NCI-H2029 (cell line): ENCODE data around the gene CD200R1.
"Not testable (repeated sequence)": the region's sequence is repeated elsewhere in the genome, so short reads cannot be mapped to it uniquely, and the experiment has no call there.

Experiments
- DNase-seq: peaks from one replicate; lab custom pipeline; 2025; lab: John Stamatoyannopoulos, UW

The CD200R1 gene

GRCh38 chr3:112973325-112974177 is 1.4 kb downstream of the CD200R1 start:
- DNase-seq, result no peak

DNA sequence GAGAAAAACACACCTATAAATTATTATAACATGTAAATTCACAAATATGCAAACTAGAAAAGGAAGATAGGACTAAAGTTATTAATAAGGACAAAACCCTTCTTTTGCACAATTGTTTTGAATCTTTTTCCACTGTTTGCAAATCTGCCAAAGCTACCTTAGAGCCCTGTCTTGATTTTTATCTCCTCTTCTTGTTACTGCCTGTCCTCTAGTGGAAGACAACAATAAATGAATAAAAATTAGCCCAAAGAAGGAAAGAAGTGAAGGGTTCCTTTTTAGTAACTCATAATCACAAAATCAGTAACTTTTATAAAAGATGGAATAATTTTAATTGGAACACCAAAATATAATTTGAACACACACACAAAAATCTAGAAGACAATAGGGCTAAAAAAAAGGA is 2.7 kb downstream of the CD200R1 start:
- no peak for DNase-seq

DNA sequence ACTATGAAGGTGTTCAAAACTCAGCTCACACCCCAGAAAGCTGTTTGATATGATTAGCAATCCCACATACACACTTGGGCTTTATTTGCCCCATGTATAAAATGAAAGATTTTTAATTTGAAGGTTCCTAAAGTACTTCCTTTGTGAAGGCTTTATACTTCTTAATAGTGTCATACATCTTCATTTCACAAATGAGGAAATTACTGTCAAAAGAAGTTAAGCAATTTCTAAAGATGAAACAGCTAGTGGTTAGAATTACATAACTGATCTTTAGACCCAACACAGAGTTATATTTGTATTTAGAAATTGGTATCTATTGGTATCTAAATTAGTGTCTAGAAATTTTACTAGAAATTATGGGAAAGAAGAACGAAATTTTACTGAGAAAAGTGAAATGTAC is 7.1 kb downstream of the CD200R1 start:
- DNase-seq, result no peak

DNA sequence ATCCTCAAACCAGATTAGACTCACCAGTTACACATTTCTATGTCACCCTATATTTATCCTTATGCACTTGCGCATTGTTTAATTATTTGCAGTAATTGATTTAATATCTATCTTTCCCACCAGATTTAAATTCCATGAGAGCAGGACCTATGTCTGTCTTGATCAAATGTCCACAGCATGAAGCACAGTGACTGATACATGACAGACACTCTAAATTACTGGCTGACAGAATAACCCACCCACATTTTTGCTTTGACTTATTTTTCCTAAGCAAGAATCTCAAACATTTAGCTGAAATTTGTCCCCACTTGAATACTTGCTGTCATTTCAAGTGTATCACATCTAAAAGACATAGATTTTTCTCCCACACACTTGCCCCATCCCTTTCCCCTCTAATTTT is 7.5 kb downstream of the CD200R1 start:
- DNase-seq, result no peak

GRCh38 chr3:112966633-112967032 is 8.3 kb downstream of the CD200R1 start:
- DNase-seq, result no peak

GRCh38 chr3:112965656-112966055 is 9.2 kb downstream of the CD200R1 start:
- DNase-seq, result no peak

DNA sequence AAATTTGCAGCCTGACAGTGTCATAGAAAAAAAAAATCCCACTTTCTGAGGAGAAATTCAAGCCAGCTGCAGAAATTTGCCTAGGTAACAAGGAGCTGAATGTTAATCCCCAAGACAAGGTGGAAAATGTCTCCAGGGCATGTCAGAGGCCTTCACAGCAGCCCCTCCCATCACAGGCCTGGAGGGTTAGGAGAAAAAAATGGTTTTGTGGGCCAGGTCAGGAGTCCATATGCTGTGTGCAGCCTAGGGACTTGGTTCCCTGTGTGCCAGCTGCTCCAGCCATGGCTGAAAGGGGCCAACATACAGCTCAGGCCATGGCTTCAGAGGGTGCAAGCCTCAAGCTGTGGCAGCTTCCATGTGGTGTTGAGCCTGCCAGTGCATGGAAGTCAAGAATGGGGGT is 11.2 kb downstream of the CD200R1 start:
- DNase-seq, result no peak

DNA sequence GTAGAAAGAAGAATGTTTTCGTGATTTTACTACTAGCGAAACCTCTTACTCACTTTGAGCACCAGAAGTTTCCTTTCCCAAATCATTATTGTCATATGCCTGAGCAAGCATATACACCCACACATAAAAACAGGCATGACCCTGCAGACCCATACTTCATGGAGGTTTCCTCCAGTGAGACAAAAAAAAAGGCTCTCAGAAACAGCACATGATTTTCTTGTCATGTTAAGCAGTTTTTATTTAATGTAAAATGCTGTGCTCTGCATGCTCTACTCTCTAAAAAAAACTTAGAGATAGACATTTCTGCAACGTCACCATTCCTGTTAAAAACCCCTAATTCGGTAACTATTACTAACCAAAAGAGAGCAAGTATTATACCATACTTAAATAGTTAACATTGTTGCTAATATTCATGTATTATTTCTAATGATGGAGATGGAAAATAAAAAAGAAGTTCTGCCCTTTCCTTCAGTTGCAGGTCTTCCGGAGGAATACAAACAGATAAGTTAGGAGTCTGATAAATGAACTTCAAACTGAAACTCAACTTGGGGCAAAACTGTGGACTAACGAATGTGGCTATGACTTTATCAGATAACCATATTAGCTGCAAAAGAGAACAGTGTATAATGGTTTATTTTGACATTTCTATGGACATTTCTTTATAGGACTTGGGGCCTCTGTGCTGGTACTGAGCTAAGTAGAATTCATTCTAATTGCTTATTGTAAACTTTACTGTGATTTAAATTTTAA is 15.9 kb downstream of the CD200R1 start:
- no peak for DNase-seq

DNA sequence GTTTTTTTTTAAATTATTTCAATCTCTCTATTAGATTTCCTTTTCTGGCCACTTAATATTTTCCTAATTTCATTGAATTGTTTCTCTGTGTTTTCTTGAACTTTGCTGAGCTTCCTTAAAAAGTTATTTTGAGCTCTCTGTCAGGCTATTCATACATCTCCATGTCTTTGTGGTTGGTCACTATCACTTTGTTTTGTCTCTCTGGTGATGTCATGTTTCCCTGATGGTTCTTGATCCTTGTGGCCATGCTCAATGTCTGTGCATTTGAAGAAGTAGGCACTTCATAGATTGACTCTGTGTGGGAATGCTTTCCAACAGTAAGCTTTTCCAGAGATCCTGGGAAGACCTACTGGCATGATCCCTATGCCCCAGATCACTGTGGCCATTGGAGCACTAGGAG is 18.6 kb downstream of the CD200R1 start:
- no peak for DNase-seq

DNA sequence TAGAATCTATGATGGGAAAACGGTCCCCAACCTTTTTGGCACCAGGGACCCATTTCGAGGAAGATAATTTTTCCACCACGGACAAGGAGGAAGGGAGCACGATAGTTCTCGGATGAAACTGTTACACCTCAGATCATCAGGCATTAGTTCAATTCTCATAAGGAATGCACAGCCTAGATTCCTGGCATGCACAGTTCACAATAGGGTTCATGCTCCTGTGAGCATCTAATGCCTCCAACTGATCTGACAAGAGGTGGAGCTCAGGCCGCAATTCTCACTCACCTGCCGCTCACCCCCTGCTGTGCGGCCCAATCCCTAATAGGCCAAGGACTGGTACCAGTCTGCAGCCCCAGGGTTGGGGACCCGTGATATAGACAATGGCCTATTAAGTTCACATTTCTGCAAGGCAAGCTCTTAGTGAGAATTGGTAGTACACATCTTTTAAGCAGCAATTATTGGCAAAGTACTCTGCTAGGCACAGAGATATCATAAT is 26.5 kb downstream of the CD200R1 start:
- no peak for DNase-seq

- no peak for DNase-seq
Measured at GRCh38 chr3:112931736-112932521, 43.0 kb downstream of the CD200R1 start.

DNA sequence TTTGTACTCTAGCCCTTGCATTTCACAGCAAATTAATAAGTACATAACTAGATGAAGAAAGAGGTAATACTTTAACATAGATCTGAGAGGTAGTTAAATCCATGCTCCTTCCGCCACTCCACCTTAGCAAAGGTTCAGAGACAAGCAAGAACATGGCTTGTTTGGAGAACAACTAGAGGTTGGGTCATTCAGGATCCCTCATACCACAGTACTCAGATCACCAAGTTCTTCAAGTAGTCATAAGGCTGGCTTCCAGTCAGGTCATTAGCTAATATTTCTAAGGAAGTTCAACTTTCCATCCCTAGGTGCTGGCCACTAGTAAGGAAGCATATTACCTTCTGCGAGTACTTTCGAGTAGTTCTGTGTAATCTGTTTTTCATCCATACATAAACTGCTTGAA is 44.1 kb downstream of the CD200R1 start:
- DNase-seq, result no peak

- no peak for DNase-seq
Measured at GRCh38 chr3:112925969-112926368, 48.9 kb downstream of the CD200R1 start.

DNA sequence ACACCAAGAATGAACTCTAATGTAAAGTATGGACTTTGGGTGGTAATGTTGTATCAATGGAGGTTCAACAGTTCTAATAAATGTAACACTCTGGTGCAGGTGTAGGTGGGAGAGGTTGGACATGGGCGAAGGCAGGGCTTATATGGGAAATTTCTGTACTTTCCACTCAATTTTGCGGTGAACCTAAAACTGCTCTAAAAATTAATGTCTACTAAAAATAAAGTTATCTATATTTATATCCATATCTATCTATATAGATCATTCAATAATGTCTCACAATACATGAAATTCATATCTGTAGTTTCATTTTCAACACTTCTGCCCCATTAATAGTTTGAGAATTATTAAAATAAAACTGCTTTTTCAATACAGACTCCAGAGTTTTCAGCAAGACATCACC is 49.3 kb downstream of the CD200R1 start:
- DNase-seq, result no peak

DNA sequence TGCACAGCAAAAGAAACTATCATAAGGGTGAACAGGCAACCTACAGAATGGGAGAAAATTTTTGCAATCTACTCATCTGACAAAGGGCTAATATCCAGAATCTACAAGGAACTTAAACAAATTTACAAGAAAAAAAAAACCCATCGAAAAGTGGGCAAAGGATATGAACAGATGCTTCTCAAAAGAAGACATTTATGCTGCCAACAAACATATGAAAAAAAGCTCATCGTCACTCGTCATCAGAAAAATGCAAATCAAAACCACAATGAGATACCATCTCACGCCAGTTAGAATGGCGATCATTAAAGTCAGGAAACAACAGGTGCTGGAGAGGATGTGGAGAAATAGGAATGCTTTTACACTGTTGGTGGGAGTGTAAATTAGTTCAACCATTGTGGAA is 55.4 kb downstream of the CD200R1 start:
- not testable (repeated sequence) for DNase-seq

GRCh38 chr3:112908252-112908651 is 66.7 kb downstream of the CD200R1 start:
- no peak for DNase-seq

DNA sequence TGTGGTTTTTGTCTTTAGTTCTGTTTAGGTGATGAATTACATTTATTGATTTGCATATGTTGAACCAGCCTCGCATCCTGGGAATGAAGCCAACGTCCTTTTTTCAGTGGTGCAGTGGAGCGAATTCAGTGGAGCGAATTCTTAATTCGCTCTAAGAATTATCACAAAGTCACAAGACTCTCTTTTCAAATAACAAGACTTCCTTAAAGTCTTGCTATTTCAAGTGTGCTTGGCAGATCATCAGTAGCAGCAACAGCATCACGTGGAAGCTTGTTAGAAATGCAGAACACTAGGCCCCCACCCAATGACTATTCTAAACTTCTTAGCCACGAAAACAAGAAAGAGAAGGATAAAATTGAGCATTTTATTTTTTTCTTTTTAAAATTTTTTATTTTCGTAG is 70.1 kb downstream of the CD200R1 start:
- no peak for DNase-seq

GRCh38 chr3:112900113-112900512 is 74.8 kb downstream of the CD200R1 start:
- DNase-seq, result no peak

DNA sequence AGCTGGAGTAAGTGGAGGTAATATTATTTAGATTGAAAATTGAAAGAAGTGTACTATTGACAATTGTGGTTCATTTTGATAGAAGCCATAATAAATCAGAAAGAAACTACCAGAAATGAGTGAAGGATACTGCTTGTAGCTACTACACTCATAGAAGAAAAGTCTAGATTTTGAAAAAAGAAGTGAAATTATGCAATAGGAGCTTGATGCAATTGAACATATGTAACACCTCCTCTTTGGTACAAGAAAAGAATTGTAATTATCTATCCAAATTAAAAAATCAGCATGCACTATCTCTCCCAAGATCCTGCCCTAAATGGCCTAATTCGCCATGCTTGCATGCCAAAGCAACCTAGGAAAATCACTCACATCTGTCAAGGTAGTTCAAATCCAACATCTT is 77.1 kb downstream of the CD200R1 start:
- DNase-seq, result no peak

DNA sequence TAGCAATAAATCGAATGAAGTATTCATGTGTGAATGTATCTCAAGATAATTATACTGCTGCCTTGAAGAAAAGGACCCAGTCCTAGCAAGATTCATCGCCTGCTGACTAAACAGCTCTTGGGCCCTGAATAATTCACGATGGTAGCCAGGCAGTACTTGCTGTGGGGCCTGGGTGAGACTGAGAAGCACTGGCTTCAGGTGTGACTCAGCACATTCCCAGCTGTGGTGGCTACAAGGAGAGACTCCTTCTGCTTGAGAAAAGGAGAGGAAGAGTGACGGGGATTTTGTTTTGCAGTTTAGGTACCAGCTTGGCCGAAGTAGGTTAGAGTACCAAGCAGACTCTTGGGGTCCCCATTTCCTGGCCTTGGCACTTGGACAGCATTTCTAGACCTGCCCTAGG is 80.6 kb downstream of the CD200R1 start:
- no peak for DNase-seq

DNA sequence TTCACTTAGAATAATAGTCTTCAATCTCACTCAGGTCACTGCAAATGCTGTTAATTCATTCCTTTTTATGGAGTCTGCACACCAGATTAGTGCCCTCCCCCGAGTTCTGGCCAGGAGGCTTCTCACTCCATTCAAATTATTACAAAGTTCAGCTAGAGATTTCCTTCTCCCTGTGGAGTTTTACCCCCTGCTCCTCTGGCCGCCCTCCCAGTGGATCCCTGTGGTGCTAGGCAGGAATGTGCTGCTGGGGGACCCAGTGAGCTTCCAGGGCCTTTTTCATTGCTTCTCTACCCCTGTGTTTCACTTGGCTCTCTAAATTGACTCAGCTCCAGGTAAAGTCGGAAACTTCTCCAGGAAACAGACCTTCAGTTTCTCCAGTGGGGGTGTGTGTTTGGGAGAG is 85.5 kb downstream of the CD200R1 start:
- no peak for DNase-seq

- DNase-seq, result no peak
Measured at GRCh38 chr3:112888381-112889085, 86.4 kb downstream of the CD200R1 start.
